Renal cortical epithelial cell (primary cell): ENCODE results near the gene YARS1. TPM values are rescaled to one million over a fixed set of nuclear protein-coding genes. Genes with fewer than 3 reads are reported as not detected.
"Not testable (repeated sequence)": the region's sequence is repeated elsewhere in the genome, so short reads cannot be mapped to it uniquely, and the experiment has no call there.

Experiments used
- DNase-seq: peaks from one replicate; pipeline ENCODE4 v3.0.0-alpha.2; 2011; ENCODE audit warnings: low read depth
- total RNA-seq: library from RNA; depleted of rRNA; stranded (reverse); fragments of >200 nt; gene quantifications from 2 replicates; pipeline ENCODE4 v1.2.3, GENCODE V29; 2014

The YARS1 gene
- total RNA-seq, 1 donor from 2014 or later = 94.7 TPM

DNA sequence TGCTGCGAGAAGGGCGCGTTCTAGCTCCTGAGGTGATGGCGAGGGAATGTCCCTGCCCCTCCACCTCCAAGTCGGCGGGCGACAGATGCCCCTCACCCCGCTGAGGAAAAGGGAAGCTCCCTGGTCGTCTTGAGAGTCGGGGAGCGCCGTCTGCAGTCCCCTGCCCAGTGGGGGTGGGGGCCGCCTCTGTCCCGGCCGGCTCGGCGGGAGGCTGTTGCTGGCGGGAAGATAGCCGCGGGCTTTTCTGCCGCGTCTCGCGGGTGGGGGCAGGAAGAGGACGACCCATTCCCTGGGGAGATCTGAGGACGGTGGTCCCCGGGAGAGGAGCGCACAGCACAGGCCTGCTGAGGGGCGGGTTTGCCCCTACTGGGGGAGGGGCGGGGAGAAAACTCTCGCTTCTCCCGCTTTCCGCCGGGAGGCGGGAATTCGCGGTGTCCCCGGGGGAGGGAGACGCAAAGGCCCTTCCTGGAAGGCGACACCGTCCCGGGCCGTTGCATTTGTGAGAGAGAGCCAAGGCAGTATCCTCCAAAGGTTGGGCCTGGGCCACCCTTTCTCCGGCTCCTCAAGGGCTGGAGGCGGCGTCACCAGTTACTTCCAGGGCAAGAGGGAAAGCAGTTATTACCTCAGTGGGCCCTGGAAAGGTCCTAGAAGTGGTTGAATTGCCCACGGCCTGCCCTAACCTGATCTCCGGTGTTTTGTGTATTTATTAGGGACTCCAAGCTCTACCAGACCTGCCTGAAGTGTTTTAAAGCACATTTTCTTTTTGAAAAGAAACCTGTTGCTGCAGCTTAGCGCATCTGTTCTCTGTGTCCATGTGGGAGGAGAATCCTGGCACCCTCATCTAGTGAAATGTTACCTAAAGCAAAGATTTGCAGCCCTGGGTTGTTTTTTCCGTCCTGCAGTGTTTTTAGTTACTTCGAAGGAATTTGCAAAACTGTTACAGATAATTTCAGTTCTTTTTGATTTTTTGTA, 943 bp upstream of the YARS1 start:
- peak; percentile 44 for DNase-seq

DNA sequence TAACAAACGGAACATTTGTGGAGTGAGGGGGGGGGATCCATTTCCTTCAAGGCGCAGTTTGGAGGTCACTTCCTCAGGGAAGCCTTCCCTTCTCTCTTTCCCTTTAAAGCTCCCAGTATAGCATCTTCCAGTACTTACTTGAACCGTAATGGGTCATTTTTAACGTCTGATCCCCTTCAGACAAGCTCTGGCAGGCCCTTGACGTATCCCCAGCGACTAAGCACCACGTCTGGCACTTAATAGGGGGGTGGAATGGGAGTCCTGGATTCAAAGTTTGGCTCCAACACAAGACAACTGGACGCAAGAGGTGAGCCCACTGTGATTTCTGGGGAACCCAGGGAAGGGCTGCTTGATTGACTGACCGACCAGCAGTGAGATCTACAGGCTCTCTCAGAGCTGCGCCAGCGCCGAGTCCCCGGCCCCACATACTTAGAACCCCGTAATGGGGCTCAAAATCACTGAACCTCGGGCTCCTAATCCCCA, 441 bp downstream of the YARS1 start:
- DNase-seq = peak; percentile 36

- peak; percentile 56 for DNase-seq
Observed at GRCh38 chr1:32813941-32814739, 3.0 kb downstream of the YARS1 start.

- no peak for DNase-seq
Observed at GRCh38 chr1:32811917-32812316, 5.2 kb downstream of the YARS1 start.

GRCh38 chr1:32811265-32811664, 5.9 kb downstream of the YARS1 start:
- no peak for DNase-seq

- no peak for DNase-seq
Observed at GRCh38 chr1:32810358-32810757, 6.8 kb downstream of the YARS1 start.

GRCh38 chr1:32808580-32808979, 8.6 kb downstream of the YARS1 start:
- DNase-seq = no peak

- DNase-seq = no peak
Observed at GRCh38 chr1:32806910-32807523, 10.1 kb downstream of the YARS1 start.

DNA sequence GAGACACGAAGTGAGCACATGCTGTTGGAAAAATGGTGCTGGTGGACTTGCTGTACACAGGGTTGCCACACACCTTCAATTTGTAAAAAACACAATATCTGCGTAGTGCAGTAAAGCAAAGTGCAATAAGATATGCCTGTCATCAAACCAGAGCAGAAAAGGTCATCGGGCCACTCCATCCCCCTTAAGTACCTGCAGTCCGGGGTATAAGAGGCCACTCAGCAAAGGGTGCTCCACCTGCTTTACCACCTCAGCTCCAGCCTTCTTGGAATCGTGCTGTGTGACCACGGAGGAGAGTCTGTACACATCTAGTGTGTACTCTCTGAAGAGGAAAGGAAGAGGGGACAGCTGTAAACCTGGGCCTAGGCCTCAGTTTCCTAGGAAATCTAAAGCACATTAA, 10.9 kb downstream of the YARS1 start:
- no peak for DNase-seq

DNA sequence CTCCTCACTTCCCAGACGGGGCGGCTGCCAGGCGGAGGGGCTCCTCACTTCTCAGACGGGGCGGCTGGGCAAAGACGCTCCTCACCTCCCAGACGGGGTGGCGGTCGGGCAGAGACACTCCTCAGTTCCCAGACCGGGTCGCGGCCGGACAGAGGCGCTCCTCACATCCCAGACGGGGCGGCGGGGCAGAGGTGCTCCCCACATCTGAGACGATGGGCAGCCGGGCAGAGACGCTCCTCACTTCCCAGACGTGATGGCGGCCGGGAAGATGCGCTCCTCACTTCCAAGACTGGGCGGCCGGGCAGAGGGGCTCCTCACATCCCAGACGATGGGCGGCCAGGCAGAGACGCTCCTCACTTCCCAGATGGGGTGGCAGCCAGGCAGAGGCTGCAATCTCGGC, 12.7 kb downstream of the YARS1 start:
- not testable (repeated sequence) for DNase-seq

- no peak for DNase-seq
Observed at GRCh38 chr1:32801096-32801715, 16.0 kb downstream of the YARS1 start.

DNA sequence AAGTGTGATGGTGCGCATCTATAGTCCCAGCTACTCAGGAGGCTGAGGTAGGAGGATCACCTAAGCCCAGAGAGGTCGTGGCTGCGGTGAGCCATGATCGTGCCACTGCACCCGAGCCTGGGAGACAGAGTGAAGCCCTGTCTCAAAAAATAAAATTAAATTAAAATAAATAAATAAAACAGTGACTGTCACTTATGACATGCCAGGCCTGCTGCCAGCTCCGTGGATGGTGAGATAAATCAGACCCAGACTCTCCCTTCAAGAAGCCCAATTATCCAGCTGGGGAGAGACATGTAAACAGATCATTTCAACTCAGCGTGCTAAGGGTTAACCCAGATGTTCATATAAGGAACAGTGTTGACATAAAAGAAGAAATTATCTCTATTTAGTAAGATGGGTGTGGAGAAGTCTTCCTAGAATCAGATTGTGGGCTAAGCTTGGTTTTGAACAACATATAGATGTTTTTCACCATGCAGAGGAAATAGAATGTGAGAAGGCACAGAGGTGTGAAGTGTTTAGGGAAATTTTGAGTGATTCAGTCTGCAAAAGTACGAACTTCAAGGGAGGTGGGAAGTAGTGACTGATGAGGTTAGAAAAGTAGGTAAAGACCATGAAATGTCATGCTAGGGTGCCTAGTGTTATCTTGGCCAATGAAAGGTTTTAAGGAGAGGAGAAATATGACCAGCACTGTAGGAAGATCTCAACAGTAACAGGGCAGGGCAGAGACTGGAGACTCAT, 18.3 kb downstream of the YARS1 start:
- no peak for DNase-seq

GRCh38 chr1:32798191-32798590, 19.0 kb downstream of the YARS1 start:
- no peak for DNase-seq

DNA sequence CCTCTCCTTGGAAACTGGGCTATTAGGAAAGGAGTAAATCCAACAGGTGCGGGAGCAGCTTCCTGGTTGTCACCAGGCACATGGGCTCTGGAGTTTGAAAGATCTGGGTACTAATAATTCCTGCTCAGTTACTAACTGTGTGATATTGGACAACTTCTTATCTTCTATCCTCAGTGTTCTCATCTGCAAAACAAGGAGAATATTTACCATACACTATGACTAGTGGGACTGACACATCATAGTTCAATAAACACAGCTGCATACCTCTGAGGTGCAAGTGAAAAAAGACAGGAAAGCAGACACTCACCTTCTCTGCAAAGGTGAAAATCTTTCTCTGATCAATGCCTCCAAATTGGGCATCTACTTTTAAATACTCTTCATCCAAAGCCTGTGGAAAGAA, 19.7 kb downstream of the YARS1 start:
- no peak for DNase-seq

DNA sequence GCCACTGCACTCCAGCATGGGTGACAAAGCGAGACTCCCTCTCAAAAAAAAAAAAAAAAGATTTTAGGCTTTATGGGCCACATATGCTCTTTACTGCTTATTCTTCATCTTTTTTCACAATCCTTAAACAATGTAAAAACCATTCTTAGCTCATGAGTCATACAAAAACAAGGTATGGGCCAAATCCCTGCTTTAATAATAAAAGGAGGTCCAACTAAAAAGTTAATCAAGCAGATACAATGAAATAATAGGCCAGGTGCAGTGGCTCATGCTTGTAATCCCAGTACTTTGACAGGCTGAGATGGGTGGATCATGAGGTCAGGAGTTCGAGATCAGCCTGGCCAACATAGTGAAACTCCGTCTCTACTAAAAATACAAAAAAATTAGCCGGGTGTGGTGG, 21.4 kb downstream of the YARS1 start:
- peak; percentile 58 for DNase-seq

DNA sequence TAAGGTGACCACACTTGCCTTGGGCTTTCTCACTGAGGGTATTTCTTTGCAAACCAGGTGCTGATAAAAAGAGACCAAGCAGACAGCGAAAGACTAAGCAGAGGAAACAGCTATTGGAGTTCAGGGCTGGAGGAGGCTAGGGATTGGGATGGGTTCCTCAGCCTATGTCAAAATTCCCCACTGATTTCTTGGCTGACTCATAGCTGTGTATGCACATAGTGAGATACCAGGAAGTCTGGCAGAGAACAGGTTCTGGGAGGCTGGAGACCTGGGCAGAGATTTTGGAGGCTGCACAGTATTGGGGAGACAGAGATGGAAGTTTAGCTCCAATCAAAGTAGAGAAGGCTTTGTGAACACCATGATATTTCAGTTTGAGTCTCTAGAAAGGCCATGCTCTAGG, 25.3 kb downstream of the YARS1 start:
- DNase-seq = peak; percentile 38

DNA sequence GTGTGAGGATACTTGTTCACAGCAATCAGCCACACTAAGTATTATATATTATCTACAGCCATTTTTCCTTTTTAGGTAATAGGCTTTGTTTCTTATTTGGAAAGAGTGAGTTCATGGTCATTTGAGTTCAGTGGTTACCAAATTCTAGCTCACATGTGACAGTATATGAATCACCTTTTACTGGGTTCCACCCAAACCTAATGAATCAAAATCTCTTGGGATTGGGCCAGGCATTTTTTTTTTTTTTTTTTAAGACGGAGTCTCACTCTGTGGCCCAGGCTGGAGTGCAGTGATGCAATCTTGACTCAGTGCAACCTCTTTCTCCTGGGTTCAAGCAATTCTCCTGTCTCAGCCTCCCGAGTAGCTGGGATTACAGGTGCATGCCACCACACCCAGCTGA, 27.8 kb downstream of the YARS1 start:
- DNase-seq = peak; percentile 92

GRCh38 chr1:32786856-32787255, 30.3 kb downstream of the YARS1 start:
- DNase-seq = no peak

DNA sequence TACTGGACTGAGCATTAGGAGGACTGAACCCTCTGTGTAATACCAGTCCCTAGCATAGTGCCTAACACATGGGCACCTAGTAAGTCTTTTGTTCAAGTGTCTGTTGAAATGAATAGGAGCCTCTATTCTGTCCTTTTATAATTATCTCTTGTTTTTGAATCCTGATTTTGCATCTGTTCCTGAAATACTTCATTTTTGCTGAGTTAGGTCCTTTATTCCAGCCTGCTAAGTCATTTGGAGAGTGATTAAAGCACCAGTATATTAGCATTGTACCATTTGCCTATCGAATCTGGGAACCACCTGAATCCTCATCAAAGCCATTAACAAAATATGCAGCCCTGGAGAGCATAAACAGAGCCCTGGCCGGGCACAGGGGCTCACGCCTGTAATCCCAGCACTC, 32.3 kb downstream of the YARS1 start:
- no peak for DNase-seq

- peak; percentile 79 for DNase-seq
Observed at GRCh38 chr1:32783851-32784250, 33.3 kb downstream of the YARS1 start.

- no peak for DNase-seq
Observed at GRCh38 chr1:32782086-32782485, 35.1 kb downstream of the YARS1 start.
